Vagina (tissue), 2 donors: Measurements from ENCODE around the gene CBR1. TPM values are rescaled to one million over a fixed set of nuclear protein-coding genes. Genes with fewer than 3 reads are reported as not detected.
A peak's percentile ranks its signal among the peaks of the same experiment; 100 is the strongest.

Experiments used
- DNase-seq, 2 donors: peaks; one replicate each; pipeline ENCODE4 v3.0.0-alpha.2; 2017; ENCODE audit errors: extremely low spot score in 2 of 2
- H3K27ac ChIP-seq: fragments of 200-600 bp; sonication (generic); one replicate; pipeline ENCODE4 v1.5.1; 2019
- H3K27me3 ChIP-seq: fragments of 200-600 bp; sonication (generic); one replicate; pipeline ENCODE4 v1.5.1; 2019
- H3K36me3 ChIP-seq, 2 donors: fragments of 200-600 bp; sonication (generic); one replicate each; pipeline ENCODE4 v1.5.1; 2017 to 2019
- H3K4me1 ChIP-seq: fragments of 200-600 bp; sonication (generic); one replicate; pipeline ENCODE4 v1.5.1; 2019
- H3K4me3 ChIP-seq, 2 donors: fragments of 200-600 bp; sonication (generic); 1 replicate in 1 of 2; 2 replicates in 1 of 2; pipeline ENCODE4 v1.5.1; 2016 to 2019
- H3K9me3 ChIP-seq: fragments of 200-600 bp; sonication (generic); one replicate; pipeline ENCODE4 v1.5.1; 2019
- POLR2A ChIP-seq, 2 donors: fragments of 450-650 bp; IDR thresholded peaks; one replicate each; pipeline ENCODE4 v1.6.1; 2017; ENCODE audit warnings: antibody characterized with exemption in 2 of 2, mild to moderate bottlenecking in 2 of 2, moderate library complexity in 2 of 2
- POLR2AphosphoS5 ChIP-seq, 2 donors: sonication (generic); formaldehyde crosslinking; IDR thresholded peaks; one replicate each; pipeline ENCODE4 v1.9.0; 2017; ENCODE audit warnings: antibody characterized with exemption in 2 of 2, mild to moderate bottlenecking in 2 of 2, low read depth in 1 of 2; ENCODE audit not compliant: insufficient read depth in 1 of 2
- intact Hi-C: fragments of 100-400 bp; cut with DNase I; formaldehyde crosslinking; loops from one replicate; pipeline ENCODE4 v1.15.1; 2023
- total RNA-seq: library from RNA; depleted of rRNA; stranded (reverse); fragments of >200 nt; gene quantifications from one replicate; pipeline ENCODE4 v1.2.3, GENCODE V29; 2016
- TF ChIP-seq, protein P1 (sequence below), 3 experiments: fragments of 450-650 bp in 2 of 3; fragments of 200-600 bp in 1 of 3; sonication (generic) in 1 of 3; IDR thresholded peaks; one replicate each; pipeline ENCODE4 v1.5.1; 2017 to 2019; ENCODE audit warnings: antibody characterized with exemption in 3 of 3, mild to moderate bottlenecking in 2 of 3, moderate library complexity in 2 of 3

The CBR1 gene
- total RNA-seq, 1 donor from 2014 or later, result 369 TPM

DNA sequence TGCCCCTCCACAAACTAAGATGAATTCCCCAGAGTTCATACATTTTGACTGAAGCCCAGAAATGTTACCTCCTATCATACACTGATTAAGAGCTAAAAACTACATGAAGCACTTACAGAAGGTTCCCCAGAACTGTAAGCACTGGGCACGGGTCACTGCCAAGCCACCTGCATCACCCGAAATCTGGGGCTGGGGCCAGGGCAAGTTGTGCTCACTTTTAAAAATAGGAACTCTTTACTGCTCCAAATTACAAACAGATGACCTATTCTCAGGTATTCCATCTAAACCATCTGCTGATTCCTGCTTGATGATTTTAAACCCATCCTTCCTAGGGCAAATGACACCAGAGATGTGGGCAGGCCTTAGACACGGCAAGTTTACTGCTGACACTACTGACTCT is 14.3 kb upstream of the CBR1 start:
- no peak for DNase-seq
- Histone ChIP-seq H3K27ac (no peak overlapping the region), H3K27me3 (no peaks in the 10 kb centered on the region), H3K4me3 (no peak overlapping the region), H3K9me3 (no peaks in the 10 kb centered on the region), H3K36me3 (peaks cover 0 to 67% of the 10 kb centered on the region in 2 donors), H3K4me1 (peaks cover 34% of the 10 kb centered on the region)
- intact Hi-C loops, result no loop called here
- TF ChIP-seq POLR2AphosphoS5 (IDR thresholded peaks at IDR 0.05; ENCODE audit: insufficient read depth in 1 of 2, low read depth in 1 of 2), result no peak
- TF ChIP-seq, protein P1, sequence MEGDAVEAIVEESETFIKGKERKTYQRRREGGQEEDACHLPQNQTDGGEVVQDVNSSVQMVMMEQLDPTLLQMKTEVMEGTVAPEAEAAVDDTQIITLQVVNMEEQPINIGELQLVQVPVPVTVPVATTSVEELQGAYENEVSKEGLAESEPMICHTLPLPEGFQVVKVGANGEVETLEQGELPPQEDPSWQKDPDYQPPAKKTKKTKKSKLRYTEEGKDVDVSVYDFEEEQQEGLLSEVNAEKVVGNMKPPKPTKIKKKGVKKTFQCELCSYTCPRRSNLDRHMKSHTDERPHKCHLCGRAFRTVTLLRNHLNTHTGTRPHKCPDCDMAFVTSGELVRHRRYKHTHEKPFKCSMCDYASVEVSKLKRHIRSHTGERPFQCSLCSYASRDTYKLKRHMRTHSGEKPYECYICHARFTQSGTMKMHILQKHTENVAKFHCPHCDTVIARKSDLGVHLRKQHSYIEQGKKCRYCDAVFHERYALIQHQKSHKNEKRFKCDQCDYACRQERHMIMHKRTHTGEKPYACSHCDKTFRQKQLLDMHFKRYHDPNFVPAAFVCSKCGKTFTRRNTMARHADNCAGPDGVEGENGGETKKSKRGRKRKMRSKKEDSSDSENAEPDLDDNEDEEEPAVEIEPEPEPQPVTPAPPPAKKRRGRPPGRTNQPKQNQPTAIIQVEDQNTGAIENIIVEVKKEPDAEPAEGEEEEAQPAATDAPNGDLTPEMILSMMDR (IDR thresholded peaks at IDR 0.05), result no peak
- TF ChIP-seq POLR2A (IDR thresholded peaks at IDR 0.05), result no peak

DNA sequence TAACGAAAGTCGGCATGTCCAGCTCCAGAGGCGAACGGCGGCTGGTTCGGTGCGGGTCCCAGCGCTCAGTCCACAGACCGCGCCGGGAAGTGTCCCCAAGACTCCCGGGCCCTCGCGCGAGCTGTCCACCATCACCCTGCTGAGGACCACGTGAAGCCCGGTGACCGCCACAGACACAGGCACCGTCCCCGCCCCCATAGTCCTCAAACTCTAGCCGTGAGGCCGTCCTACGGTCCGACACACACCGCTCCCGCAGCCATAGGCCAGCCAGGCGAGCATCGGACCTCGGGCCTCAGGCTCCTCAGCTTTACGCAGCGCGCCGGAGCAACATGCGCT is 10.0 kb upstream of the CBR1 start:
- no peaks in the 10 kb centered on the region for H3K27me3 ChIP-seq
- no peak for DNase-seq
- H3K4me3 ChIP-seq, result peak overlapping the region; percentile 93 to 95
- peak overlapping the region; percentile 89 for H3K27ac ChIP-seq
- H3K9me3 ChIP-seq, result no peaks in the 10 kb centered on the region
- peaks cover 0 to 34% of the 10 kb centered on the region in 2 donors for H3K36me3 ChIP-seq
- H3K4me1 ChIP-seq, result peaks cover 29% of the 10 kb centered on the region
- TF ChIP-seq POLR2AphosphoS5 (IDR thresholded peaks at IDR 0.05; ENCODE audit: insufficient read depth in 1 of 2, low read depth in 1 of 2), result no peak
- TF ChIP-seq, protein P1 (IDR thresholded peaks at IDR 0.05), result no peak
- no peak for TF ChIP-seq POLR2A (IDR thresholded peaks at IDR 0.05)
- intact Hi-C loops, result no loop called here

DNA sequence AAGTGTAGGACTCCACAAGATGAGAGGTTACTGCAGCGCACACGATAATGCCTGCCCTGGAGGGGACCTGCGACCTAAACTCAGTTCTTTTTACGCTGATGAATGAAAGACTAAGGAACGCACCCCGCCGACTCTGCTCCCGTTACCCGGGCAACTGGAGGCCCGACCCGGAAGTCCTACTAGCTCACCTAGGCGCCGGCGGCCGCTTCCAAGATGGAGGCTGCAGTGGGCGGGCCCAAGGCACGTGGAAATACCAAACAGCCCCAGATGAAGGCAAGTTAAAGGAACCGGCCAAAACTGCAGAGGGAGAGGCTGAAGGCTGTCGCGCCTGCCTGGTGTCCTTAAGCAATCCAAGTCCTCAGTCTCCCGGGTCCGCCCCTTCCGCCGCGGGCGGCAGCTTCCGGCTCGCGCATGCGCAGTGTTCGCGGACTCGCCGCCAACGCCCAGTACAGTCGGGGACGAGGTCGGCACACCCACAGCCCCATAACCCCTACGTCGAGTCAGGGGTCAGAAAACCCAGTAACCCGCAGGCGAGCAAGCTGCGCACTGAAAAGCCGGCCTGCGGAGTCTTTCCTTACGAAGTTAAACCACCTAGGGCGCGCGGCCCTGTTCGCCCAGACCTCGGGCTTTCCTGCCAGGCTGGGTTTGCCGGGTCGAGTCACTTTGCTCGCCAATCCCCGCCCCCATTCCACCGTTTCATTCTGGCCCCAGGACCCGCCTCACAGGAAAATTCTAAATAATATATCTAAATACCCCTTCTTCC is 9.5 kb upstream of the CBR1 start, which contains the start of gene SETD4:
TSS of gene SETD4 (minus strand) at position 368 of the 763 bp plus-strand sequence. CDS start 1,638 bp downstream, outside the sequence.
- Histone ChIP-seq H3K36me3 (peaks cover 0 to 29% of the 10 kb centered on the region in 2 donors), H3K9me3 (no peaks in the 10 kb centered on the region), H3K4me1 (peaks cover 29% of the 10 kb centered on the region), H3K27ac (peak within 1 kb of the TSS; percentile 89), H3K4me3 (peak within 1 kb of the TSS; percentile 93 to 95), H3K27me3 (no peaks in the 10 kb centered on the region)
- intact Hi-C loops, result no loop called here
- TF ChIP-seq POLR2A (IDR thresholded peaks at IDR 0.05) (peak in 1 of 2 donors; percentile 82), POLR2AphosphoS5 (IDR thresholded peaks at IDR 0.05; ENCODE audit: insufficient read depth in 1 of 2, low read depth in 1 of 2) (peak; percentile 95)
- TF ChIP-seq, protein P1 (IDR thresholded peaks at IDR 0.05), result no peak
- DNase-seq, result peak in 1 of 2 donors; percentile 94

DNA sequence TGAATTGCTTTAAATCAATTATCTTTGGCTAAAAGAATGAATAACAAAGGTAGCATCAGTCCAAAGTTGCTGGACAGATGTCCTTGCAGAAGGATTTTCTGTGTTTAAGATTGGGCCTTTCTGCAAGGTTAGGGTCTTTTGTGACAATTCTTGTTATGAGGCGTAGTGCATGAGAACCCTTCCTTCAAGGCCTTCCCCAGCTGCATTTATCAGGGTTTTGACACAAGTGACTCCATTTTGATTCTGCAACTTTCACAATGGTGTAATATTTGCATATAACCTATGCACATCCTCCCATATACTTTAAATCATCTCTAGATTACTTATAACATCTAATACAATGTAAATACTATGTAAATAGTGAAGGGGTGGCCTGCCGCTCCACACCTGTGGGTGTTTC is 8.4 kb upstream of the CBR1 start:
- H3K27me3 ChIP-seq, result no peaks in the 10 kb centered on the region
- peaks cover 29% of the 10 kb centered on the region for H3K4me1 ChIP-seq
- peaks cover 0 to 18% of the 10 kb centered on the region in 2 donors for H3K36me3 ChIP-seq
- no peak overlapping the region for H3K27ac ChIP-seq
- no peak overlapping the region for H3K4me3 ChIP-seq
- DNase-seq, result no peak
- TF ChIP-seq, protein P1 (IDR thresholded peaks at IDR 0.05), result no peak
- no peaks in the 10 kb centered on the region for H3K9me3 ChIP-seq
- intact Hi-C loops, result no loop called here

DNA sequence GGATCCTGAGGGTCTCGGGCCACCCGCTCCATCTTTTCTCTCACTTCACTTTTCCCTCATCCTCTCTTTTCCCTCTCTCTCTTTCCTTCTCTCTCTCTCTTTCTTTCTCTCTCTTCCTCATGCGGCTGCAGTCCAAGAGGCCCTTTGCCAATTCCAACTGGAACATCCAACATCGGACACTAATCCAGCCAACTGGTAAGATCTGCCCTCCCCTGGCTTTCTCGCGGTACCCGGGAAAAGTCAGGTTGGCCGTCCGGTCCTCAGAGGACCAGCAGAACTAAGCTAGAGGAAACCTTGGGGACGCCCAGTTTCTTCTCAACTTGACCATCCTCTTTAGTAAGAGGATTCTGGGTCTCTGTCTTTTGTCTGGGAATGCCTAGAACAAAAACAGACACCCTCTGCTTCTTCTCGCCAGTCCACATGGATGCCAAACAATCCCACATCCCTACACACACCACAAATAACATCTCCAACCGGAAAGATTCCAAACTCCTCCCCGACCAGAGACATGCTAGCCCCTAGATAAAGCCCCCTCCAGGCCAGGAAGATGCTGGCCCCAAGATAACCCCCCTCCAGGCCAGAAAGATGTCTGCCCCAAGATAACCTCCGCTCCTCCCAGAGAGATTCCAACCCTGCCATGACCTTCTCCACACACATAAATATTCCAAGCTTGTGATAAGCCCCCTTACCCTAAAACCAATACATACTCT is 6.3 kb upstream of the CBR1 start:
- no peak for TF ChIP-seq POLR2AphosphoS5 (IDR thresholded peaks at IDR 0.05; ENCODE audit: insufficient read depth in 1 of 2, low read depth in 1 of 2)
- TF ChIP-seq, protein P1 (IDR thresholded peaks at IDR 0.05), result no peak
- TF ChIP-seq POLR2A (IDR thresholded peaks at IDR 0.05), result no peak
- intact Hi-C loops, result loop anchor here (1.0 kb wide), 1 partner anchor 41 kb away; no protein-coding TSS in a partner anchor
- Histone ChIP-seq H3K27ac (no peak overlapping the region), H3K4me1 (peaks cover 20% of the 10 kb centered on the region), H3K27me3 (no peaks in the 10 kb centered on the region), H3K9me3 (no peaks in the 10 kb centered on the region), H3K4me3 (no peak overlapping the region), H3K36me3 (no peaks in the 10 kb centered on the region)
- DNase-seq, result no peak
